RWPE1 (cell line): ENCODE data around the gene RIGI.

Source experiments
- CTCF ChIA-PET: fragments of 350-600 bp; sonication (Branson Sonifier 250); formaldehyde crosslinking; extraction: SDS; loops from one replicate; lab custom pipeline; 2021; lab: Yijun Ruan, JAX
- POLR2A ChIA-PET: fragments of 400-600 bp; formaldehyde crosslinking; extraction: SDS; loops from one replicate; lab custom pipeline; 2020; ENCODE audit warnings: antibody characterized with exemption; ENCODE audit not compliant: low non-redundant PET; lab: Yijun Ruan, JAX
- DNase-seq: peaks from one replicate; pipeline ENCODE4 v3.0.0; 2012; ENCODE audit warnings: low spot score
- H3K27ac ChIP-seq: fragments of 450-650 bp; 2 replicates; pipeline ENCODE4 v1.5.1; 2017
- TF ChIP-seq, protein P1 (sequence below): fragments of 450-650 bp; conservative IDR thresholded peaks from 2 replicates; pipeline ENCODE4 v1.5.1; 2017; ENCODE audit warnings: low read depth, mild to moderate bottlenecking

Gene RIGI

DNA sequence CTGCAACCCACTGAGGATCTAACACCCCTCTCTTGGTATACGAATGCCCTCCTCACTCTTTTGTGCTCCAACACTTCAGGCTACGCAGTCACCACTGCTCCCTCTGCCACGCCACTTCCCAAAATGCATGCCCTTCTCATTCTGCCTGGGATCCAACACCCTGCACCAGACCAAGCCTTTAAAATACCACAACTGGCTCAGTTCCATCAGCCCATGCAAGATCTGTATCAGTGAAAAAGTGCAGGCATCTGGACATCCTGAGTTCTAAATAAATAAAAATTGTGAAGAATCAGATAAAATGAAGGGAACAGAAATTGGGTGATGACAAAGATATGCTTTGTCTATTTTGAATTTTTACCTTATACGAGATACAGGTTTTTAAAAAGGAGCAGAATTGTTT lies 44.3 kb upstream of the RIGI start:
- H3K27ac ChIP-seq: no peak overlapping the region
- POLR2A ChIA-PET: no interaction called here
- CTCF ChIA-PET: no interaction called here
- TF ChIP-seq, protein P1, sequence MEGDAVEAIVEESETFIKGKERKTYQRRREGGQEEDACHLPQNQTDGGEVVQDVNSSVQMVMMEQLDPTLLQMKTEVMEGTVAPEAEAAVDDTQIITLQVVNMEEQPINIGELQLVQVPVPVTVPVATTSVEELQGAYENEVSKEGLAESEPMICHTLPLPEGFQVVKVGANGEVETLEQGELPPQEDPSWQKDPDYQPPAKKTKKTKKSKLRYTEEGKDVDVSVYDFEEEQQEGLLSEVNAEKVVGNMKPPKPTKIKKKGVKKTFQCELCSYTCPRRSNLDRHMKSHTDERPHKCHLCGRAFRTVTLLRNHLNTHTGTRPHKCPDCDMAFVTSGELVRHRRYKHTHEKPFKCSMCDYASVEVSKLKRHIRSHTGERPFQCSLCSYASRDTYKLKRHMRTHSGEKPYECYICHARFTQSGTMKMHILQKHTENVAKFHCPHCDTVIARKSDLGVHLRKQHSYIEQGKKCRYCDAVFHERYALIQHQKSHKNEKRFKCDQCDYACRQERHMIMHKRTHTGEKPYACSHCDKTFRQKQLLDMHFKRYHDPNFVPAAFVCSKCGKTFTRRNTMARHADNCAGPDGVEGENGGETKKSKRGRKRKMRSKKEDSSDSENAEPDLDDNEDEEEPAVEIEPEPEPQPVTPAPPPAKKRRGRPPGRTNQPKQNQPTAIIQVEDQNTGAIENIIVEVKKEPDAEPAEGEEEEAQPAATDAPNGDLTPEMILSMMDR: no peak
- DNase-seq: no peak

DNA sequence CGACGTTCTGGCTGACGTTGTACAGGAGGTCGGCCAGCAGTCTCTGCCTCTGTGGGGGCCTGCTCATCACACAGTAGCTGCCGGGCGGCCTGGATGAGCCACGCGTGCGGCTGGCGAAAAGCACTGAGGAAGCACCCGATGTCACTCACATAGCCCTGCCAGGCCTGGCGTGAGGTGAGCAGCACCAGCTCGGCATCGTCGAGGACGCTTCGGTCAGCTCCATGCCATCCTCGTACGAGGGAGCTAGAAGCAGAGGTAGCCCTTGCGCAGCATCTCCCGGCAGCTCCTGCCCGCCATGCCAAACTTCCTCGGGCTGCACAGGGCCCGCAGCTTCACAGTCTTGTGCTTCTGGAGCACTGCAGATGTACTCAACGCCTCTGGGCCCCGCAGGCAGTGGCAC lies 40.8 kb upstream of the RIGI start:
- POLR2A ChIA-PET: no interaction called here
- DNase-seq: no peak
- H3K27ac ChIP-seq: no peak overlapping the region
- TF ChIP-seq, protein P1: no peak
- CTCF ChIA-PET: interaction anchor here (0.7 kb wide), 2 partner anchors 188 to 811 kb away, joined by 3 to 4 read pairs; no protein-coding TSS in a partner anchor

DNA sequence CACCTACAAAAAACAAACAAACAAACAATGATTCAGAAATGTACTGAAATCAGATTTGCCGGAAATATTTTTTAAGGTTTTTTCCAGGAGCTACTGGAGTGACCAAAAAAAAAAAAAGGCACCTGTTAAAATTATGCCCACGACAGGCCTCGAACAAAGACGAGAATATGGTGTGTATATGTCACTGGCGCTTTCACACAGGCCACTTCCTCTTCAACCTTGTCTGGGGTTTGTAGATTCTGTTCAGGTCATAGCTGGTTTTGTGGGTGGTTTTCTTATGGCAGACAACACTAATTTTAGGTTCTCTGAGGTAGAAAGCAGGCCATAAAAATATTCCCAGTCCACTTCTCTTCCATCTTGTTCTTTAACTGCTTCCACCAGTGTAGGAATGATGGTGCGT lies 40.0 kb upstream of the RIGI start:
- POLR2A ChIA-PET: no interaction called here
- no peak for DNase-seq

DNA sequence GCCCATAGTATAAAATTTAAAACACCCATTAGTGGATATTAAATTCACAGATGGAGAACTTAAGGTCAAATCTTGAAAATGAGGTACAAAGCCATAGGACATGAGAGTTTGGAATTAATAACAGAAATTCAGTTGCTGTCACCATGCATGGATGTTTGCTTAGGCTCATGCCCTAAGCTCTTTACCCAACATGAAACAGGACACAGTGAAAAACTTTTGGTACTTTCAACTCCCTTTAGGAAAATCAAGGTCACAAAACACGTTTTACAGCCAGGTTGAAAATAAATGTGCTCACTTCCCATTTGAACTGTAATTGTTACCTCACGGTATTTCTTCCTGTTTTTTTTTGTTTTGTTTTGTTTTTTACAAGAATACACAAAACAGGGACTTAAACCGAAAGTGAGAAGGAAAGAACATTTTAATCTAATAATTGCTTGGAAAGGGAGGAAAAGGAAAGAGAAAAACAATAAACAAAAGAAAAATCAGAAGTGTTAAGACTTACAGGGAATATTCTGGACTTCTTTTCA lies 32.5 kb upstream of the RIGI start:
- TF ChIP-seq, protein P1: no peak
- H3K27ac ChIP-seq: no peak overlapping the region
- CTCF ChIA-PET: no interaction called here
- POLR2A ChIA-PET: interaction anchor here (0.7 kb wide), 1 partner anchor 23 kb away, joined by 3 read pairs; no protein-coding TSS in a partner anchor
- no peak for DNase-seq

More for the DNA sequence above, 40.0 kb upstream of the RIGI start:
- CTCF ChIA-PET: no interaction called here
- TF ChIP-seq, protein P1: no peak
- no peak overlapping the region for H3K27ac ChIP-seq

DNA sequence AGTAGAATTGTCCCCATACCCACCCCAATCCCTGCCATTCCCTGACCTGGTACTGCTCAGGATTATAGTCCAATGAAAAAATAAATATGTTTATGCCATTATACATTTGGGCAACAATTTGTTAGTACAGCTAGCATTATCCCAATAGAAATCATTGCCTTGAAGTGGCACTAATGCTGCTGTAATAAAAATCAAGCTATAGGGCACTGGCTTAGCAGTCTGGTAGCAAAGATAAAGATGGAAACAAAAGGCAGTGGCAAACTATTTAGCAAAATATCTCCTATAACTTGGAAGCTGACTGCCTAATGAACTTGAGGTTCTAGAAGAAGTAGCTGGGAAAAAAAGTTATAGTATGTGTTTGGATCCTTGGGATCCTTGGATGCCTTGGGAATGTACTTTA lies 28.6 kb upstream of the RIGI start:
- H3K27ac ChIP-seq: no peak overlapping the region
- DNase-seq: no peak
- POLR2A ChIA-PET: no interaction called here
- CTCF ChIA-PET: no interaction called here
- TF ChIP-seq, protein P1: no peak

DNA sequence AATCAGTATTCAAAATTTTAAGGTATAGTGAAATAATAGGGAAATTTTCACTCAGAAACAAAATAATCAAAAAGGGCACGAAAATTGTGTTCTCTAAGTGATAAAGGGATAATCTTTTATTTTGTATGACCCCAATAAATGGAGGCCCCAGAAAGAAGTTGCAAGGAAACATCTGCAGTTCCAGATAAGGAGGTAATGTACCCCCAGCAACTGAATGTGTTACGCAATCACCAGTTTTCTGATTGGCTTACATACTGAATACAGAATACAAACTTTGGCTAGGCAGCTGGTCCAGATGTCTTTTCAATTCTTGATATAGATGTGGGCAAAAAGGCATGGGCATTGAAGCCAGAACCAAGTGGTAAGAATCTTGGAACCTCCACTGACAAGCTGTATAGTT lies 28.1 kb upstream of the RIGI start:
- POLR2A ChIA-PET: no interaction called here

More for the DNA sequence above, 28.1 kb upstream of the RIGI start:
- TF ChIP-seq, protein P1: no peak
- CTCF ChIA-PET: no interaction called here
- no peak overlapping the region for H3K27ac ChIP-seq
- DNase-seq: no peak
